GM06990 (cell line): ENCODE measurements around the gene KRT14.
"Not testable (repeated sequence)": the region's sequence is repeated elsewhere in the genome, so short reads cannot be mapped to it uniquely, and the experiment has no call there.

Experiments
- DNase-seq: peaks from one replicate; pipeline ENCODE4 v3.0.0-alpha.2; 2011; ENCODE audit not compliant: insufficient read length; ENCODE audit errors: extremely low read depth
- H3K27me3 ChIP-seq: replicated peaks from 2 replicates; pipeline ENCODE4 v1.6.0; 2011; ENCODE audit warnings: low read length; ENCODE audit not compliant: control insufficient read depth, insufficient read depth
- H3K36me3 ChIP-seq: 2 replicates; pipeline ENCODE4 v1.5.1; 2011; ENCODE audit warnings: low read length; ENCODE audit not compliant: control insufficient read depth, insufficient read depth
- H3K4me3 ChIP-seq: replicated peaks from 2 replicates; pipeline ENCODE4 v1.5.1; 2011; ENCODE audit warnings: low read depth, mild to moderate bottlenecking, control low read depth, low read length
- CTCF ChIP-seq: IDR thresholded peaks from 2 replicates; pipeline ENCODE4 v1.5.1; 2011; ENCODE audit warnings: low read length, control low read depth, mild to moderate bottlenecking, inconsistent platforms; ENCODE audit not compliant: insufficient read depth, poor library complexity, severe bottlenecking

The KRT14 gene

DNA sequence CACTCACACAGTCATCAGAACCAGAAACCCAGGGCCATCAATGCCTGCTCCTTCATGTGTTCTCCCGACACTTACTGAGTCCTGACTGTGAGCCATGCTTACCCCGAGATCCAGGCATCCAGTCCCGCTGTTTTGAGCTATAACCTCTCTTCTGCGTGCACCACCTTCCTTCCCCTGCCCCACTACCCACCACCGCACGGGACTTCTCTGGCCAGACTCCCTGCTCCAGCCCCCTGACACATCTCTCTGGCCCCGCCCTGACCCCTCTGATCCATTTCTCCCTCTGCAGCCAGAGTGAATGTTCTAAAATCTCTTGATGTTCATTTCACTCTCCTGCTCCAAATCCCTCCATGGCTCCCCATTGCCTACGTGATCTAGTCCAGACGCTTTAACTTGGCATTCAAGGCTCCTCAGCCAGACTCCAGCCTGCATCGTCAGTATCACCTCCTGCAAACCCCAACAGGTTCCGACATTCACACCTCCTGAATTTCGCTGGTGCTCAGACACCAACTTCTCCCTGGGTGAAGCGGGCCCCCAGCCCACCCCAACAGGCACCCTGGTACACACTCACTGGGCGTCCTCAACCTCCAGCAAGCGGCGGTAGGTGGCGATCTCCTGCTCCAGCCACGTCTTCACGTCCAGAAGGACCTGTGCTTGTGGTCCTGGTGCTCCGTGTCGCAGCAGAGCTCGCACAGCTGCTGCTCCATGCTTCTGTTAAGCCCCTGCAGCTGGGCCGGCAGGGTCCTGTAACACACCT is 40.8 kb upstream of the KRT14 start:
- no peaks in the 10 kb centered on the region; the same call in 1 of the 2 replicates for H3K27me3 ChIP-seq
- no peak for TF ChIP-seq CTCF
- no peaks in the 10 kb centered on the region for H3K36me3 ChIP-seq
- no peak for DNase-seq
- H3K4me3 ChIP-seq, result no peak overlapping the region

GRCh38 chr17:41626914-41627295 is 40.2 kb upstream of the KRT14 start:
- not testable (repeated sequence) for DNase-seq, H3K36me3 ChIP-seq, H3K27me3 ChIP-seq, H3K4me3 ChIP-seq

GRCh38 chr17:41626028-41626913 is 39.6 kb upstream of the KRT14 start:
- H3K4me3 ChIP-seq, H3K36me3 ChIP-seq, DNase-seq, H3K27me3 ChIP-seq: not testable (repeated sequence)

DNA sequence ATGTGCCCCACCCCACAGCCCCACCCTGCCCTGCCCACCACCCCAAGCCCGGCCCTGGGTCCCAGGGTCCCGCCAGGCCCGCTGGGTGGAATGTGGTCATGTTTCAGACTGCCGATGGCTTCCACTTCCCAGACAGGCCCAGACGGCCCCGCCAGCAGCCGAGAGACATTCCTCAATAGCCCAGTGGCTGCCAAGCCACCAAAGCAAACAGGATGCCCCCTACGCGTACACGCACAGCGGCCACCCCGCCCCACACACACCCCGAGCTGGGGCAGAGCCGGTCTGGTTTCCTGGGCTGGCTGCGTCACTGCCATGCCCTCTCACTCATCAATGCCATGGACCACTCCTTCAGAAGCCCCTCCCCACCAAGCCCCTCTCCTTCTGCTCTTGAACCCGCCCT is 38.9 kb upstream of the KRT14 start:
- Histone ChIP-seq H3K36me3 (no peaks in the 10 kb centered on the region), H3K27me3 (no peaks in the 10 kb centered on the region; the same call in 1 of the 2 replicates), H3K4me3 (no peak overlapping the region)
- no peak for DNase-seq
- TF ChIP-seq CTCF, result no peak

DNA sequence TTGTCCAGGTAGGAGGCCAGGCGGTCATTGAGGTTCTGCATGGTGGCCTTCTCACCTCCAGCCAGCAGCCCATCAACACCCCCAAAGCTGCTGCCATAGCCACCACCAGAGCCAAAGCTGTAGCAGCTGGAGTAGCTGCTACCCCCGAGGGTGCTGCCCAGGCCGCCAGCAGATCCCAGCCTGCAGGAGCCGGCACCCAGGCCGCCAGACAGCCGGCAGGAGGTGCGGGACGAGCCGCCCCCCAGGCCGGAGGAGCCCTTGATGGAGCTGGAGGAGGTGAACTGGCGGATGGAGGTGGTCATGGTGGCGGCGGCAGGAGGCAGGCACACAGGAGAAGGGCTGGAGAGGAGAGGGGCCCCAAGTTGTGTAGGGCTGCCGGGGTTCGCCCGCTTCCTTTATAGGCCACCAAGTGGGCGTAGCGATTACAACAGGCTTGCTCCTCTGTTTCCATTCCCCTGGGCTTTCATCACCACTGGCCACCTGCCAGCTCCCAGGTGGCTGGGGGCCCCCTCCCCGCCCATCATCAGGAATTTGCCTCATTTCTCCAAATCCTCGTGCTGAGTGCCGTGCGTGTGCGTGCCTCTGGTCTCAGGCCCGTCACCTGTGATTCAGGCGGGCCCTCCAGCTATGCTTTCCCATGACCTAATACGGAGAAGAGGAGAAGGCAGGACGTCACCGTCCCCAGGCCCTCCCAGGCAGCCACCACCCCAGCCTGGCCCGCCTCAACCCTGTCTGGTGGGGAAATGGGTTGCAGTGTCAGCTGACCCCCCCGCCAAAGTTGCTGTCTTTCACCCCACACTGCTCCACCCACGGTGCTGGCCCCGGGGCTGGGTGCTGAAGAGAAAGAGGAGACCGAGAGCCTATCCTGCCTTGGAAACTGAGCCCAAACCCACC is 37.8 kb upstream of the KRT14 start, which contains the start of gene KRT17:
Gene KRT17, minus strand, starts transcription at position 368 of the 894 bp plus-strand sequence. Its CDS starts 66 bp downstream, at position 302.
- TF ChIP-seq CTCF, result no peak
- no peaks in the 10 kb centered on the region for H3K36me3 ChIP-seq
- DNase-seq, result no peak
- H3K27me3 ChIP-seq, result no peaks in the 10 kb centered on the region; the same call in 1 of the 2 replicates
- H3K4me3 ChIP-seq, result no peak within 1 kb of the TSS

- not testable (repeated sequence) for H3K27me3 ChIP-seq, H3K36me3 ChIP-seq, DNase-seq, H3K4me3 ChIP-seq
Observed at GRCh38 chr17:41623184-41623861, 36.6 kb upstream of the KRT14 start.

- H3K36me3 ChIP-seq, H3K4me3 ChIP-seq, H3K27me3 ChIP-seq, DNase-seq: not testable (repeated sequence)
Observed at GRCh38 chr17:41622340-41623183, 35.9 kb upstream of the KRT14 start.
